ENCODE results near the gene RAB31.

- TF ChIP-seq CTCF (IDR thresholded peaks at IDR 0.05; ENCODE audit: low read depth, low read length) (no peak), MAX (IDR thresholded peaks at IDR 0.05; ENCODE audit: low read depth, low read length) (no peak)
These were observed 133.7 kb downstream of the RAB31 start for GRCh38 chr18:9841752-9842151.
